OCI-LY3 (cell line): ENCODE data around the gene CHSY3.

ENCODE experiments used
- H2AFZ ChIP-seq: fragments of 200-600, 300-600 bp; shearing (Covaris generic); 2 replicates; pipeline ENCODE4 v1.6.0; 2014; ENCODE audit warnings: antibody characterized with exemption, low read depth, low read length
- H3K27ac ChIP-seq: fragments of 200-600, 300-600 bp; sonication (generic); 2 replicates; pipeline ENCODE4 v1.5.1; 2014; ENCODE audit warnings: mild to moderate bottlenecking, low read length, moderate library complexity, mixed read lengths
- H3K27me3 ChIP-seq: fragments of 200-600, 300-600 bp; sonication (generic); 2 replicates; pipeline ENCODE4 v1.6.1; 2014; ENCODE audit warnings: low read depth, low read length, mixed read lengths
- H3K36me3 ChIP-seq: fragments of 200-600, 300-600 bp; sonication (generic); replicated peaks from 2 replicates; pipeline ENCODE3; 2014; ENCODE audit warnings: low read depth, low read length, mixed read lengths
- H3K4me1 ChIP-seq: fragments of 300-600, 200-600 bp; sonication (generic); 2 replicates; pipeline ENCODE4 v1.6.1; 2014; ENCODE audit warnings: low read length, mixed read lengths
- H3K4me2 ChIP-seq: fragments of 200-600, 300-600 bp; sonication (generic); 2 replicates; pipeline ENCODE4 v1.6.1; 2014; ENCODE audit warnings: low read length, mixed read lengths
- H3K4me3 ChIP-seq: fragments of 300-600, 200-600 bp; sonication (generic); 2 replicates; pipeline ENCODE4 v1.5.1; 2014; ENCODE audit warnings: antibody characterized with exemption, mild to moderate bottlenecking, low read length, moderate library complexity
- H3K79me2 ChIP-seq: fragments of 300-600, 200-600 bp; shearing (Covaris generic); 2 replicates; pipeline ENCODE4 v1.6.1; 2014; ENCODE audit warnings: mild to moderate bottlenecking, low read length, mixed read lengths
- H3K9ac ChIP-seq: fragments of 300-600, 200-600 bp; shearing (Covaris generic); 2 replicates; pipeline ENCODE4 v1.6.0; 2014; ENCODE audit warnings: mild to moderate bottlenecking, low read length, moderate library complexity
- H3K9me3 ChIP-seq: fragments of 200-600, 300-600 bp; shearing (Covaris generic); 2 replicates; pipeline ENCODE4 v1.6.1; 2014; ENCODE audit warnings: low read length, mixed read lengths; ENCODE audit not compliant: insufficient read depth
- H4K20me1 ChIP-seq: fragments of 200-600, 300-600 bp; sonication (generic); 2 replicates; pipeline ENCODE4 v1.6.1; 2016; ENCODE audit warnings: low read length, mixed read lengths; ENCODE audit not compliant: insufficient read depth
- EZH2phosphoT487 ChIP-seq: fragments of 200-600 bp; shearing (Covaris generic); IDR thresholded peaks from 2 replicates; pipeline ENCODE4 v1.6.1; 2018; ENCODE audit warnings: antibody characterized with exemption, mixed run types, low read depth
- TF ChIP-seq, protein P1 (sequence below): fragments of 200-600, 300-600 bp; sonication (generic); IDR thresholded peaks from 2 replicates; pipeline ENCODE4 v1.5.1; 2014; ENCODE audit warnings: antibody characterized with exemption, low read length, low read depth

The CHSY3 gene

DNA sequence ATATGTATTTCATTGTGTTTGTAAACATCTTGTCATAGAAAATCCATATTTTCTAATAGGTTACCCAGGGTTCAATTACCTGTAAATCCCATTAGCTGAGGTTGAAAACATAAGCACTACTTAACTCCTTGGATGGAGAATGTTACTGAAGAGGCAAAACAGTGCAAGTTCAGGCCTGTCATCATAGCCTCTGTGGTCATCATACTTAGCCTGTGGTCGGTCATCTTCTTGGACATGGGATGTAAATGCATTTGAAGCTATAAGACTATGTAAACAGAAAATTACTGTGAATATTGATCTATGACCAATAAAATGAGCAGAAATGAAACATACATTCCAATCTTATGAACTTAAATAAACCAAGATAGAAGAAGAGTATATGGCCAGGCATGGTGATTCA lies 164.7 kb downstream of the CHSY3 start:
- Histone ChIP-seq H3K36me3 (no peaks in the 10 kb centered on the region), H2AFZ (no peak overlapping the region), H3K79me2 (no peaks in the 10 kb centered on the region), H3K27me3 (no peaks in the 10 kb centered on the region), H3K4me1 (no peaks in the 10 kb centered on the region), H3K27ac (no peak overlapping the region), H4K20me1 (no peaks in the 10 kb centered on the region), H3K4me2 (no peak overlapping the region), H3K4me3 (no peak overlapping the region), H3K9me3 (no peaks in the 10 kb centered on the region), H3K9ac (no peak overlapping the region)
- TF ChIP-seq EZH2phosphoT487, result no peak
- TF ChIP-seq, protein P1, sequence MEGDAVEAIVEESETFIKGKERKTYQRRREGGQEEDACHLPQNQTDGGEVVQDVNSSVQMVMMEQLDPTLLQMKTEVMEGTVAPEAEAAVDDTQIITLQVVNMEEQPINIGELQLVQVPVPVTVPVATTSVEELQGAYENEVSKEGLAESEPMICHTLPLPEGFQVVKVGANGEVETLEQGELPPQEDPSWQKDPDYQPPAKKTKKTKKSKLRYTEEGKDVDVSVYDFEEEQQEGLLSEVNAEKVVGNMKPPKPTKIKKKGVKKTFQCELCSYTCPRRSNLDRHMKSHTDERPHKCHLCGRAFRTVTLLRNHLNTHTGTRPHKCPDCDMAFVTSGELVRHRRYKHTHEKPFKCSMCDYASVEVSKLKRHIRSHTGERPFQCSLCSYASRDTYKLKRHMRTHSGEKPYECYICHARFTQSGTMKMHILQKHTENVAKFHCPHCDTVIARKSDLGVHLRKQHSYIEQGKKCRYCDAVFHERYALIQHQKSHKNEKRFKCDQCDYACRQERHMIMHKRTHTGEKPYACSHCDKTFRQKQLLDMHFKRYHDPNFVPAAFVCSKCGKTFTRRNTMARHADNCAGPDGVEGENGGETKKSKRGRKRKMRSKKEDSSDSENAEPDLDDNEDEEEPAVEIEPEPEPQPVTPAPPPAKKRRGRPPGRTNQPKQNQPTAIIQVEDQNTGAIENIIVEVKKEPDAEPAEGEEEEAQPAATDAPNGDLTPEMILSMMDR, result no peak

DNA sequence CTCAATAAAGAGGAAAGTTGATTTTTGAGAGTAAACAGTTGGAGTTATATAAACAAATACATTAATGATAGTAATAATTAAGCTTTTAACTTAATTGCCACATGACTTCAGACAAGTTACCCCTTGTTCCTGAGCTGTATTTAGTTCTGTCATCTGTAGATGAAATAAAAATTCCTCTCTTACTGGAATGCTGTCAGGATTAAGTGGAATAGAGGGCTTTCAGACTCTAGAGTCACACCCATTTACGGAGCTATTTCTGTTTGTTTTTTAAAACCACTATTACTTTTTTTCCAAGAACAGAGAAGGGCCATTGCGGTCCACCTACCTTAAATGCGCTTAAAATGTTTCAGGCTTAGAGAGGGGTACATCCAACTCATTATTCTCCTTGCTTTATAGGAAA lies 170.6 kb downstream of the CHSY3 start:
- H3K4me2 ChIP-seq, result no peak overlapping the region
- H3K4me1 ChIP-seq, result no peaks in the 10 kb centered on the region
- no peak overlapping the region for H3K9ac ChIP-seq
- H3K79me2 ChIP-seq, result no peaks in the 10 kb centered on the region
- no peaks in the 10 kb centered on the region for H3K27me3 ChIP-seq
- TF ChIP-seq EZH2phosphoT487, result no peak
- TF ChIP-seq, protein P1, result no peak
- H3K27ac ChIP-seq, result no peak overlapping the region
- no peak overlapping the region for H3K4me3 ChIP-seq
- no peaks in the 10 kb centered on the region for H3K36me3 ChIP-seq
- H2AFZ ChIP-seq, result no peak overlapping the region
- H3K9me3 ChIP-seq, result no peaks in the 10 kb centered on the region
- H4K20me1 ChIP-seq, result no peaks in the 10 kb centered on the region

DNA sequence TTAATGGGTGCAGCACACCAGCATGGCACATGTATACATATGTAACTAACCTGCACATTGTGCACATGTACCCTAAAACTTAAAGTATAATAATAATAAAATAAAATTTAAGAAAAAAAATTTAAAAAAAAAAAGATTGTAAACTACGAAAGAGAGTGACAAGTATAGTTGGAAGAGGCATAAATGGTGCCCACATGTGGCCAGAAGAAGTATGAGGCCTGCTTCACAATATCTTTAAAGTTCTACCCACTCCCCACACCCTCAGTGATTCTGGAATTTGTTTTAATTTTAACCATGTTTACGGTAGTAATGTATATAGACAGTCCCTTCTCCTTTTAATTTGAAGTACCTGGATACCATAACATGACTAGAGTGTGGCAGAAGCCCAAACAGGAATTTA lies 172.7 kb downstream of the CHSY3 start:
- Histone ChIP-seq H3K4me1 (no peaks in the 10 kb centered on the region), H2AFZ (no peak overlapping the region), H3K27ac (no peak overlapping the region), H3K4me3 (no peak overlapping the region), H4K20me1 (no peaks in the 10 kb centered on the region), H3K4me2 (no peak overlapping the region), H3K27me3 (no peaks in the 10 kb centered on the region), H3K9me3 (no peaks in the 10 kb centered on the region), H3K9ac (no peak overlapping the region), H3K36me3 (no peaks in the 10 kb centered on the region), H3K79me2 (no peaks in the 10 kb centered on the region)
- no peak for TF ChIP-seq EZH2phosphoT487
- TF ChIP-seq, protein P1, result no peak

DNA sequence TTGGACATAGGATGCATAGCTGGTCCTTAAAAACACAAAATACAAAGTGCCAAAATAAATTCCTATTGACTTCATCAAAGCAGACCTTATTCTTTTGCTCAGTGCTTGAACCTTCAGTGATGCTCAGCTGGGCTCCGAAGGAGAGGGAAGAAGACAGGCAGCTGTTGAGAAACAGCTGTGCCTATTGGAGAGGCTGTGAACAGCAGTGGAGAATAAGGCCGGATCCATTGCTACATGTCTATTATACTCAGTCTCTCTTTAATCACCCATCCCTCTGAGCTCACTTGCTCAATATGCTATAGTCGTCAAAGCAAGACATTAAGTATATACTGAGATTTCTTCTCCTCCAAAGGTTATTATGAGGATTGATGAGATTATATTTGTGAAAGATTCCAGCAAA lies 174.4 kb downstream of the CHSY3 start:
- H3K4me3 ChIP-seq, result no peak overlapping the region
- H3K4me1 ChIP-seq, result no peaks in the 10 kb centered on the region
- no peaks in the 10 kb centered on the region for H3K79me2 ChIP-seq
- no peaks in the 10 kb centered on the region for H3K27me3 ChIP-seq
- H4K20me1 ChIP-seq, result no peaks in the 10 kb centered on the region
- H3K4me2 ChIP-seq, result no peak overlapping the region
- no peak overlapping the region for H3K27ac ChIP-seq
- no peak overlapping the region for H3K9ac ChIP-seq
- H2AFZ ChIP-seq, result no peak overlapping the region
- no peaks in the 10 kb centered on the region for H3K36me3 ChIP-seq
- TF ChIP-seq EZH2phosphoT487, result no peak
- TF ChIP-seq, protein P1, result no peak
- H3K9me3 ChIP-seq, result no peaks in the 10 kb centered on the region
